Trophoblast cell (in vitro differentiated cells and primary cell): ENCODE results near the gene ADAM8.
A peak's percentile ranks its signal among the peaks of the same experiment; 100 is the strongest.
"Not testable (repeated sequence)": the region's sequence is repeated elsewhere in the genome, so short reads cannot be mapped to it uniquely, and the experiment has no call there.

Source experiments
- DNase-seq, 2 donors: peaks; one replicate each; pipeline ENCODE4 v3.0.0-alpha.2; 2016
- H2AFZ ChIP-seq: 2 replicates; pipeline ENCODE4 v1.6.1; 2013; ENCODE audit warnings: low read length, moderate library complexity, mild to moderate bottlenecking; ENCODE audit not compliant: insufficient read depth, poor library complexity
- H2AK5ac ChIP-seq: 2 replicates; pipeline ENCODE4 v1.6.1; 2013; ENCODE audit warnings: mild to moderate bottlenecking, low read length
- H2BK120ac ChIP-seq: 2 replicates; pipeline ENCODE4 v1.6.1; 2013; ENCODE audit warnings: low read length, mild to moderate bottlenecking, moderate library complexity; ENCODE audit not compliant: insufficient read depth, poor library complexity
- H2BK12ac ChIP-seq: 2 replicates; pipeline ENCODE4 v1.6.1; 2013; ENCODE audit warnings: mild to moderate bottlenecking, low read length, moderate library complexity
- H2BK5ac ChIP-seq: 2 replicates; pipeline ENCODE4 v1.6.1; 2013; ENCODE audit warnings: low read length, low read depth, moderate library complexity, mild to moderate bottlenecking; ENCODE audit not compliant: poor library complexity
- H3K14ac ChIP-seq: 2 replicates; pipeline ENCODE4 v1.6.1; 2013; ENCODE audit warnings: mild to moderate bottlenecking, low read length
- H3K18ac ChIP-seq: 2 replicates; pipeline ENCODE4 v1.6.1; 2013; ENCODE audit warnings: mild to moderate bottlenecking, low read length
- H3K23ac ChIP-seq: 2 replicates; pipeline ENCODE4 v1.6.1; 2013; ENCODE audit warnings: low read length
- H3K27ac ChIP-seq: 2 replicates; pipeline ENCODE4 v1.5.1; 2013; ENCODE audit warnings: low read depth, mild to moderate bottlenecking, inconsistent platforms, low read length, moderate library complexity
- H3K27me3 ChIP-seq: 2 replicates; pipeline ENCODE4 v1.6.1; 2013; ENCODE audit warnings: inconsistent platforms, mild to moderate bottlenecking, low read length, moderate library complexity; ENCODE audit not compliant: insufficient read depth
- H3K36me3 ChIP-seq, 2 experiments: 1 replicate in 1 of 2; 2 replicates in 1 of 2; pipeline ENCODE4 v1.6.1; 2013; ENCODE audit warnings: low read length in 2 of 2, mild to moderate bottlenecking in 2 of 2, moderate library complexity in 1 of 2; ENCODE audit not compliant: insufficient read depth in 2 of 2, control insufficient read depth in 1 of 2
- H3K4ac ChIP-seq: 2 replicates; pipeline ENCODE4 v1.6.1; 2013; ENCODE audit warnings: low read depth, mild to moderate bottlenecking, low read length, moderate library complexity
- H3K4me1 ChIP-seq, 2 experiments: 1 replicate in 1 of 2; 2 replicates in 1 of 2; pipeline ENCODE4 v1.6.1; 2013; ENCODE audit warnings: low read length in 2 of 2, mild to moderate bottlenecking in 2 of 2, moderate library complexity in 1 of 2; ENCODE audit not compliant: insufficient read depth in 2 of 2, control insufficient read depth in 1 of 2
- H3K4me2 ChIP-seq: 2 replicates; pipeline ENCODE4 v1.6.1; 2013; ENCODE audit warnings: inconsistent platforms, mild to moderate bottlenecking, low read length, moderate library complexity
- H3K4me3 ChIP-seq: 2 replicates; pipeline ENCODE4 v1.5.1; 2013; ENCODE audit warnings: mild to moderate bottlenecking, low read depth, low read length, inconsistent platforms
- H3K79me1 ChIP-seq: one replicate; pipeline ENCODE4 v1.6.1; 2013; ENCODE audit warnings: low read length
- H3K79me2 ChIP-seq: 2 replicates; pipeline ENCODE4 v1.6.1; 2013; ENCODE audit warnings: low read length, mild to moderate bottlenecking; ENCODE audit not compliant: control insufficient read depth, insufficient read depth, poor library complexity
- H3K9ac ChIP-seq: 2 replicates; pipeline ENCODE4 v1.6.1; 2013; ENCODE audit warnings: mild to moderate bottlenecking, low read length
- H3K9me3 ChIP-seq: 2 replicates; pipeline ENCODE4 v1.6.1; 2013; ENCODE audit warnings: low read depth, mild to moderate bottlenecking, control low read depth, inconsistent platforms, low read length; ENCODE audit not compliant: insufficient read depth
- H4K12ac ChIP-seq: 2 replicates; pipeline ENCODE4 v1.6.1; 2013; ENCODE audit warnings: low read depth, mild to moderate bottlenecking, low read length, moderate library complexity
- H4K8ac ChIP-seq: 2 replicates; pipeline ENCODE4 v1.6.1; 2013; ENCODE audit warnings: low read depth, mild to moderate bottlenecking, low read length, moderate library complexity
- H4K91ac ChIP-seq: one replicate; pipeline ENCODE4 v1.6.1; 2013; ENCODE audit warnings: low read depth, mild to moderate bottlenecking, low read length, moderate library complexity
- WGBS: extraction: QIAGEN DNeasy Blood & Tissue Kit; methylation state at CpG from one replicate; pipeline ENCODE4 v1.1.7; 2013; ENCODE audit warnings: missing lambda C conversion rate; ENCODE audit not compliant: insufficient read length, insufficient coverage; ENCODE audit errors: extremely low coverage; 5-methylcytosine and 5-hydroxymethylcytosine counted together

ADAM8 gene

GRCh38 chr10:133234796-133235195 lies 41.9 kb downstream of the ADAM8 start:
- no CpG with 5 or more reads among the region's 10 CpGs for WGBS
- H2AK5ac ChIP-seq, H4K91ac ChIP-seq, H2BK5ac ChIP-seq, H3K18ac ChIP-seq, H3K14ac ChIP-seq, DNase-seq, H3K9ac ChIP-seq, H3K23ac ChIP-seq, H3K79me1 ChIP-seq, H3K4ac ChIP-seq, H3K9me3 ChIP-seq, H3K79me2 ChIP-seq, H3K4me2 ChIP-seq, H4K8ac ChIP-seq, H3K27ac ChIP-seq, H4K12ac ChIP-seq, H2BK12ac ChIP-seq, H3K36me3 ChIP-seq, H2BK120ac ChIP-seq, H2AFZ ChIP-seq, H3K4me3 ChIP-seq: not testable (repeated sequence)
- peaks cover 7 to 12% of the 10 kb centered on the region in 2 experiments for H3K4me1 ChIP-seq
- peaks cover 78% of the 10 kb centered on the region for H3K27me3 ChIP-seq

GRCh38 chr10:133231946-133232574 lies 44.6 kb downstream of the ADAM8 start:
- Histone ChIP-seq H3K4me3 (no peak overlapping the region), H2BK12ac (no peak overlapping the region), H3K27ac (no peak overlapping the region), H2AFZ (no peak overlapping the region), H3K9ac (no peak overlapping the region), H3K4ac (no peak overlapping the region), H3K9me3 (peaks cover 11% of the 10 kb centered on the region), H3K14ac (no peak overlapping the region), H3K18ac (no peak overlapping the region), H3K79me1 (no peaks in the 10 kb centered on the region), H2BK5ac (no peak overlapping the region), H3K23ac (no peak overlapping the region), H3K36me3 (no peaks in the 10 kb centered on the region), H3K4me2 (no peak overlapping the region), H3K79me2 (no peaks in the 10 kb centered on the region), H4K12ac (no peak overlapping the region), H4K8ac (no peak overlapping the region), H4K91ac (no peak overlapping the region), H3K27me3 (peaks cover 74% of the 10 kb centered on the region), H2BK120ac (no peak overlapping the region), H2AK5ac (no peak overlapping the region), H3K4me1 (peaks cover 4 to 10% of the 10 kb centered on the region in 2 experiments)
- no CpG with 5 or more reads among the region's 11 CpGs for WGBS
- DNase-seq = no peak

GRCh38 chr10:133231244-133231945 lies 45.3 kb downstream of the ADAM8 start:
- Histone ChIP-seq H3K27ac (no peak overlapping the region), H2BK120ac (no peak overlapping the region), H2BK12ac (no peak overlapping the region), H3K27me3 (peaks cover 67% of the 10 kb centered on the region), H3K4ac (no peak overlapping the region), H3K79me1 (no peaks in the 10 kb centered on the region), H2AK5ac (no peak overlapping the region), H3K18ac (no peak overlapping the region), H2BK5ac (no peak overlapping the region), H2AFZ (no peak overlapping the region), H3K9me3 (peaks cover 6% of the 10 kb centered on the region), H3K4me3 (no peak overlapping the region), H3K36me3 (no peaks in the 10 kb centered on the region), H3K23ac (no peak overlapping the region), H3K4me2 (no peak overlapping the region), H4K12ac (no peak overlapping the region), H4K91ac (no peak overlapping the region), H4K8ac (no peak overlapping the region), H3K4me1 (peaks cover 0 to 4% of the 10 kb centered on the region in 2 experiments), H3K9ac (no peak overlapping the region), H3K14ac (no peak overlapping the region), H3K79me2 (no peaks in the 10 kb centered on the region)
- no CpG with 5 or more reads among the region's 44 CpGs for WGBS
- no peak for DNase-seq

- Histone ChIP-seq H2BK120ac (no peak overlapping the region), H3K79me2 (no peaks in the 10 kb centered on the region), H3K4me3 (no peak overlapping the region), H3K4me1 (peaks cover 0 to 4% of the 10 kb centered on the region in 2 experiments), H2AFZ (no peak overlapping the region), H2BK12ac (no peak overlapping the region), H3K27me3 (peaks cover 59% of the 10 kb centered on the region), H3K27ac (no peak overlapping the region), H4K91ac (no peak overlapping the region), H3K4ac (no peak overlapping the region), H3K4me2 (peak overlapping the region; percentile 42), H3K18ac (no peak overlapping the region), H3K79me1 (peaks cover under 1% of the 10 kb centered on the region), H4K8ac (no peak overlapping the region), H2BK5ac (no peak overlapping the region), H4K12ac (no peak overlapping the region), H3K14ac (no peak overlapping the region), H3K9ac (no peak overlapping the region), H3K9me3 (peaks cover 6% of the 10 kb centered on the region), H3K36me3 (no peaks in the 10 kb centered on the region), H3K23ac (no peak overlapping the region), H2AK5ac (no peak overlapping the region)
- WGBS = no CpG with 5 or more reads among the region's 122 CpGs
- DNase-seq = no peak
Measured at GRCh38 chr10:133230387-133231195, 46.1 kb downstream of the ADAM8 start.
